ENCODE measurements around the gene ANO8.
"Not testable (repeated sequence)": the region's sequence is repeated elsewhere in the genome, so short reads cannot be mapped to it uniquely, and the experiment has no call there.

The ANO8 gene

GRCh38 chr19:17300992-17301619 lies 33.5 kb downstream of the ANO8 start:
- no peak for DNase-seq (ENCODE audit: low spot score in 2 of 2)
- Mint-ChIP-seq H3K9me3 (no peaks in the 10 kb centered on the region), H3K36me3 (peaks cover 13% of the 10 kb centered on the region), H3K4me1 (peaks cover 18% of the 10 kb centered on the region), H3K27ac (no peak overlapping the region), H3K4me3 (no peak overlapping the region)
- no peak for ATAC-seq

GRCh38 chr19:17296976-17297375 lies 37.7 kb downstream of the ANO8 start:
- Mint-ChIP-seq H3K36me3 (no peaks in the 10 kb centered on the region), H3K4me3 (no peak overlapping the region), H3K9me3 (no peaks in the 10 kb centered on the region), H3K27ac (no peak overlapping the region), H3K4me1 (peaks cover 1% of the 10 kb centered on the region)
- DNase-seq (ENCODE audit: low spot score in 2 of 2) = no peak
- no peak for ATAC-seq

GRCh38 chr19:17296273-17296672 lies 38.4 kb downstream of the ANO8 start:
- no peak for ATAC-seq
- Mint-ChIP-seq H3K4me1 (peaks cover 5% of the 10 kb centered on the region), H3K36me3 (no peaks in the 10 kb centered on the region), H3K4me3 (no peak overlapping the region), H3K27ac (peak overlapping the region; percentile 17), H3K9me3 (no peaks in the 10 kb centered on the region)
- DNase-seq (ENCODE audit: low spot score in 2 of 2) = no peak

GRCh38 chr19:17295551-17295950 lies 39.1 kb downstream of the ANO8 start:
- H3K9me3 Mint-ChIP-seq; ATAC-seq; H3K4me3 Mint-ChIP-seq; DNase-seq (ENCODE audit: low spot score in 2 of 2); H3K27ac Mint-ChIP-seq; H3K4me1 Mint-ChIP-seq; H3K36me3 Mint-ChIP-seq: not testable (repeated sequence)

GRCh38 chr19:17294051-17294891 lies 40.4 kb downstream of the ANO8 start:
- H3K4me3 Mint-ChIP-seq = no peak overlapping the region
- ATAC-seq = peak; percentile 8
- H3K9me3 Mint-ChIP-seq = no peaks in the 10 kb centered on the region
- peak; percentile 58 to 79 for DNase-seq (ENCODE audit: low spot score in 2 of 2)
- H3K4me1 Mint-ChIP-seq = peaks cover 5% of the 10 kb centered on the region
- no peak overlapping the region for H3K27ac Mint-ChIP-seq
- H3K36me3 Mint-ChIP-seq = no peaks in the 10 kb centered on the region

GRCh38 chr19:17293605-17294004 lies 41.0 kb downstream of the ANO8 start:
- H3K4me3 Mint-ChIP-seq = no peak overlapping the region

GRCh38 chr19:17292301-17293074 lies 42.2 kb downstream of the ANO8 start:
- H3K36me3 Mint-ChIP-seq = no peaks in the 10 kb centered on the region
- peak overlapping the region; percentile 88 for H3K4me3 Mint-ChIP-seq
- H3K4me1 Mint-ChIP-seq = peaks cover 5% of the 10 kb centered on the region
- DNase-seq (ENCODE audit: low spot score in 2 of 2) = peak; percentile 91 to 93
- H3K27ac Mint-ChIP-seq = peak overlapping the region; percentile 70
- ATAC-seq = peak; percentile 96
- H3K9me3 Mint-ChIP-seq = no peaks in the 10 kb centered on the region

More at GRCh38 chr19:17293605-17294004, 41.0 kb downstream of the ANO8 start:
- DNase-seq (ENCODE audit: low spot score in 2 of 2) = no peak
- H3K36me3 Mint-ChIP-seq = no peaks in the 10 kb centered on the region
- no peaks in the 10 kb centered on the region for H3K9me3 Mint-ChIP-seq
- no peak overlapping the region for H3K27ac Mint-ChIP-seq
- peaks cover 5% of the 10 kb centered on the region for H3K4me1 Mint-ChIP-seq
- no peak for ATAC-seq

GRCh38 chr19:17289489-17289888 lies 45.2 kb downstream of the ANO8 start:
- H3K4me3 Mint-ChIP-seq = no peak overlapping the region
- peaks cover 5% of the 10 kb centered on the region for H3K4me1 Mint-ChIP-seq
- no peaks in the 10 kb centered on the region for H3K9me3 Mint-ChIP-seq
- DNase-seq (ENCODE audit: low spot score in 2 of 2) (peak in 1 of 2 donors; percentile 74), ATAC-seq (peak; percentile 39)
- no peak overlapping the region for H3K27ac Mint-ChIP-seq
- H3K36me3 Mint-ChIP-seq = no peaks in the 10 kb centered on the region

- Mint-ChIP-seq H3K9me3 (no peaks in the 10 kb centered on the region), H3K4me1 (peaks cover 16% of the 10 kb centered on the region), H3K27ac (no peak overlapping the region), H3K36me3 (peaks cover 8% of the 10 kb centered on the region), H3K4me3 (no peak overlapping the region)
- ATAC-seq (no peak), DNase-seq (ENCODE audit: low spot score in 2 of 2) (no peak)
Observed at GRCh38 chr19:17286752-17287151, 47.9 kb downstream of the ANO8 start.

- Mint-ChIP-seq H3K4me3 (no peak overlapping the region), H3K4me1 (peaks cover 14% of the 10 kb centered on the region), H3K27ac (no peak overlapping the region), H3K36me3 (peaks cover 8% of the 10 kb centered on the region), H3K9me3 (no peaks in the 10 kb centered on the region)
- ATAC-seq (no peak), DNase-seq (ENCODE audit: low spot score in 2 of 2) (no peak)
Observed at GRCh38 chr19:17286263-17286662, 48.4 kb downstream of the ANO8 start.

- DNase-seq (ENCODE audit: low spot score in 2 of 2) (no peak), ATAC-seq (no peak)
- Mint-ChIP-seq H3K9me3 (no peaks in the 10 kb centered on the region), H3K36me3 (peaks cover 8% of the 10 kb centered on the region), H3K4me1 (peaks cover 14% of the 10 kb centered on the region), H3K27ac (no peak overlapping the region), H3K4me3 (no peak overlapping the region)
Observed at GRCh38 chr19:17285415-17286135, 49.1 kb downstream of the ANO8 start.

- DNase-seq (ENCODE audit: low spot score in 2 of 2) = no peak
- no peak for ATAC-seq
- Mint-ChIP-seq H3K4me3 (peak overlapping the region; percentile 81), H3K27ac (no peak overlapping the region), H3K9me3 (no peaks in the 10 kb centered on the region), H3K36me3 (peaks cover 12% of the 10 kb centered on the region), H3K4me1 (peaks cover 14% of the 10 kb centered on the region)
Observed at GRCh38 chr19:17283504-17283996, 51.1 kb downstream of the ANO8 start.

- Mint-ChIP-seq H3K4me1 (peaks cover 14% of the 10 kb centered on the region), H3K27ac (no peak overlapping the region), H3K36me3 (peaks cover 19% of the 10 kb centered on the region), H3K4me3 (peak overlapping the region; percentile 81), H3K9me3 (no peaks in the 10 kb centered on the region)
- DNase-seq (ENCODE audit: low spot score in 2 of 2) (peak; percentile 81 to 89), ATAC-seq (peak; percentile 92)
Observed at GRCh38 chr19:17282488-17283125, 52.0 kb downstream of the ANO8 start.

Data from stimulated activated effector memory CD8-positive, alpha-beta T cell treated with anti-CD3 and anti-CD28 coated beads, Interleukin-12 subunit alpha, Interleukin-12 subunit beta, amount 100 ng/mL, for 72 hours (primary cell).